KOPT-K1 (cell line): ENCODE data around the gene DUSP22.
"Not testable (repeated sequence)": the region's sequence is repeated elsewhere in the genome, so short reads cannot be mapped to it uniquely, and the experiment has no call there.

Experiments used
- H3K27ac ChIP-seq: fragments of 200-600 bp; sonication (generic); 2 replicates; pipeline ENCODE4 v1.5.1; 2016; ENCODE audit warnings: antibody characterized with exemption, mild to moderate bottlenecking, low read depth, low read length; ENCODE audit not compliant: poor library complexity, severe bottlenecking
- H3K36me3 ChIP-seq: fragments of 200-600 bp; sonication (generic); 2 replicates; pipeline ENCODE4 v1.5.1; 2017; ENCODE audit warnings: antibody characterized with exemption, mild to moderate bottlenecking, low read length, moderate library complexity; ENCODE audit not compliant: insufficient read depth
- H3K9me3 ChIP-seq: fragments of 200-600 bp; sonication (generic); 2 replicates; pipeline ENCODE4 v1.5.1; 2017; ENCODE audit warnings: antibody characterized with exemption, low read length, mild to moderate bottlenecking; ENCODE audit not compliant: insufficient read depth, poor library complexity, severe bottlenecking

The DUSP22 gene

GRCh38 chr6:367891-368630, 75.8 kb downstream of the DUSP22 start:
- H3K36me3 ChIP-seq: no peaks in the 10 kb centered on the region
- H3K27ac ChIP-seq: no peak overlapping the region
- peaks cover 28% of the 10 kb centered on the region for H3K9me3 ChIP-seq

DNA sequence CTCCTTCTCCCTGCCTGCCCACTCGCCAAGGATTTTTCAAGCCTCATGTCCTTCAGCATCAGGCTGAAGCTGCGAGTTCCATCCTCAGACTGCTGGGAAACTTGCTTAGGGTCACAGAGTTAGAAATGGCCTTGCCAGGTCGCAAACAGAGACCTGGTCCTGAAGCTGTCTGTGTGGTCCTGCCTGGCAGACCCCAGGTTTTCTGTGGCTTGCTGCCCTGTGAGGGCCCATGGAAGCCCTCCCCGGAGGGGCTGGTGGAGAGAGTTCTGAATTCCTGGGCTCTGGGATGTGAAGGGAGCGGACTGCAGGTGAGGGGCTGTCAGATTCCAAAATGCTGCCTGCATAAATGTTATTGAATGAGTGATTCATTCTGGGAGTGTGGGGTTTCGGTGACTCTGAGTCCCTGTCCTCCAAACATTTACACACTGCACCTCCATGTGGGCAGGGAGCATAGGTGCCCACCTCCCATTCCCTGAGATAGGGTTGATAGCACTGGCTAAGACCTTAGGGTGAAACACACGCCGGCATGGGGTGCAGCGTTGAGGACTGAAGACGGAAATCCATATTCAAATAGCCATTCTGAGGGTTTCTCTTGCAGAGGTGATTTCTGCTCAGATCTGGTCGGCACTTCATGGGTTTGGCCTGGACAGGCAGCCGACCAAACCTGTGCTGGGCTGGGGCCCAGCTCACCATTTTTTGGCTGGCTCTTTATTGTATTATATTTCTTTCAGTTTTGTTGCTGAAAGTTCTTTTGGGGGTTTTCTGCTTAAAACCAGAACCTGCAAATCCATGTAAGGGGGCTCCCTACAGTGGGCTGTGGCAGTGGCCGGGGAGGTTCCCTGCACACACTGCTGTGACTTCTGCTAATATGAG, 77.5 kb downstream of the DUSP22 start:
- Histone ChIP-seq H3K27ac (no peak overlapping the region), H3K9me3 (peaks cover 18% of the 10 kb centered on the region), H3K36me3 (no peaks in the 10 kb centered on the region)

GRCh38 chr6:370555-370954, 78.3 kb downstream of the DUSP22 start:
- Histone ChIP-seq H3K9me3 (peaks cover 15% of the 10 kb centered on the region), H3K36me3 (no peaks in the 10 kb centered on the region), H3K27ac (no peak overlapping the region)

GRCh38 chr6:371851-372250, 79.6 kb downstream of the DUSP22 start:
- H3K36me3 ChIP-seq, H3K27ac ChIP-seq: not testable (repeated sequence)
- H3K9me3 ChIP-seq: peaks cover 15% of the 10 kb centered on the region

- peaks cover 15% of the 10 kb centered on the region for H3K9me3 ChIP-seq
- H3K27ac ChIP-seq: no peak overlapping the region
- H3K36me3 ChIP-seq: no peaks in the 10 kb centered on the region
Measured at GRCh38 chr6:372336-372911, 80.1 kb downstream of the DUSP22 start.

- H3K36me3 ChIP-seq: no peaks in the 10 kb centered on the region
- no peak overlapping the region for H3K27ac ChIP-seq
- H3K9me3 ChIP-seq: peaks cover 15% of the 10 kb centered on the region
Measured at GRCh38 chr6:373031-373430, 80.7 kb downstream of the DUSP22 start.

DNA sequence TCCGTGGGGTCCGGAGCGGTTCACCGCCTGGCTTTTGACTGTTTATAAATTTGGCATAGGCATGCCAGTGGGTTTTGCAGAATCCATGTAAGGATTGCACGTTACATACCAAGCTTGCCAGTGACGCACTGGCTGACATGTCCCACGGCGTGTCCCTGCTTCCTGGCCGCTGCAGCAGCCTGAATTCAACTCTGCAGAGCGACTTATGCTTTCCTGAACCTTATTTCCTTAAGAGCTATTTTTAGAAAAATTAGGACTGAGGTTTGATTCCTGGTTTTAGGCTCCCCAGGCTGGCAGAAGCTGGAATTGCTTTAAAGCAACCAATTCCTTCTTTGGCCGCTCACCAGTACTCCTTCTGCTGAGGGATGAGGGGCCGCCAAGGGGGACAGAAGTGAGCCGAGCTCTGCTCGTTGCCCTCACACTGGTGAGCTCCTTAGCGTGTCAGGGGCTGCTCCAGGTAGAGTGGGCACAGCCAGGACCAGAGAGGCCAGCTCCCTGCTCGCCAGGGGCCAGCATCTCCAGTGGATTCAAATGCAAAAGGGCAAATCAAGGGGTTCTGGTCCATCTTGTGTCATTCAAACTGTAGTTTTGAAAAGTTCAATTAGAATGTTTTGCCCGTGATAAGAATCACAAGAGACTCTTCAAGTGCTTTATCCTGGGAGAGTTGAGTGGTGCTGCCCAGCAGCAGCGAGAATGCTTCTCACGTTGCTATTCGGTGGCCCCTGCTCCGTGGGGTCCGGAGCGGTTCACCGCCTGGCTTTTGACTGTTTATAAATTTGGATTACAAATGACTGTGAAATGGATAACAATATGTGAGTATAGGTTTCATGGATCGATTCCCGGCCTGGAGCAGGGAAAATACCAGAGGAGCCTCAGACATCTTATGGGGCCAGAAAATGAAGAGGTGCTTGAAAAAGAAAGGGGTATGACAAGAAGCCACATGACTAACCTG, 81.8 kb downstream of the DUSP22 start:
- Histone ChIP-seq H3K9me3 (peaks cover 15% of the 10 kb centered on the region), H3K36me3 (no peaks in the 10 kb centered on the region), H3K27ac (no peak overlapping the region)

- Histone ChIP-seq H3K9me3 (peaks cover 15% of the 10 kb centered on the region), H3K27ac (no peak overlapping the region), H3K36me3 (no peaks in the 10 kb centered on the region)
Measured at GRCh38 chr6:374956-375355, 82.7 kb downstream of the DUSP22 start.

DNA sequence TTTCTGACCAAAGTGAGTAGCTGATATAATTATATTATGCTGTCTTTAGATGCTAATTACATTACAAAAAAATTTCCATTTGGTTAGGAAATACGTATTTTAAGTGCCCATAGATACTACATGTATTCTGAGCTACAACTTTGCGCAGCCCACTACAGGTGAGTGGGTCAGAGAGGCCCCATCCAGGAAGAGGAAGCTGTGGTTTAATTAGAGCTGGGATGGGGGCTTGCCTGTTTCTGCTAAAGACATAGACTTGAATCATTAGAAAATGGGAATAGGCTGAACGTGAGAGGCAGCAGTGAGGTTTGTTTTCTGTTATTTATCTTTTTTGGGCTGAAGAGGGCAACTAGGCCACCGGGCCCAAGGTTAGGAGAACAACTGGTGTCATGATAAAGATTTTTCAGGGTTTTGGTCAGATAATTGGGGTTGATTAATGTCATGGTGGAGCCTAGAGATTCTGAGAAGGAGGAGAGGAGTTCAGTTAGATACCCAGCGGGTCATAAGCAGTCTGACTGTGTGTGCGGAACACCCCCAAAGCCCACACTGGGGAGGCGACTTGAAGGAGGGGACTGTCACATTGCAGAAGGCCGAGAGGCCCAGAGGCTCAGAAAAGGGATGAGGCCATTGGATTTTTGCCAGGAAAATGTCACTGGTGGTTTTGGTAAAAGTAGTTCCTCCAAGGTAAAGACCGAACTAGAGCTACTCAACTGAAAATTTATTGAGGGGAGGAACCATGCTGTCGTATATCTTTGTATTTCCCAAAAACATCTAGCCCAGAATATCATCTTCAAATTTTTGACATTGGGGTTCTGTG, 84.7 kb downstream of the DUSP22 start:
- H3K36me3 ChIP-seq: no peaks in the 10 kb centered on the region
- peaks cover 6% of the 10 kb centered on the region for H3K9me3 ChIP-seq
- no peak overlapping the region for H3K27ac ChIP-seq

- not testable (repeated sequence) for H3K9me3 ChIP-seq, H3K36me3 ChIP-seq, H3K27ac ChIP-seq
Measured at GRCh38 chr6:377641-378020, 85.3 kb downstream of the DUSP22 start.

DNA sequence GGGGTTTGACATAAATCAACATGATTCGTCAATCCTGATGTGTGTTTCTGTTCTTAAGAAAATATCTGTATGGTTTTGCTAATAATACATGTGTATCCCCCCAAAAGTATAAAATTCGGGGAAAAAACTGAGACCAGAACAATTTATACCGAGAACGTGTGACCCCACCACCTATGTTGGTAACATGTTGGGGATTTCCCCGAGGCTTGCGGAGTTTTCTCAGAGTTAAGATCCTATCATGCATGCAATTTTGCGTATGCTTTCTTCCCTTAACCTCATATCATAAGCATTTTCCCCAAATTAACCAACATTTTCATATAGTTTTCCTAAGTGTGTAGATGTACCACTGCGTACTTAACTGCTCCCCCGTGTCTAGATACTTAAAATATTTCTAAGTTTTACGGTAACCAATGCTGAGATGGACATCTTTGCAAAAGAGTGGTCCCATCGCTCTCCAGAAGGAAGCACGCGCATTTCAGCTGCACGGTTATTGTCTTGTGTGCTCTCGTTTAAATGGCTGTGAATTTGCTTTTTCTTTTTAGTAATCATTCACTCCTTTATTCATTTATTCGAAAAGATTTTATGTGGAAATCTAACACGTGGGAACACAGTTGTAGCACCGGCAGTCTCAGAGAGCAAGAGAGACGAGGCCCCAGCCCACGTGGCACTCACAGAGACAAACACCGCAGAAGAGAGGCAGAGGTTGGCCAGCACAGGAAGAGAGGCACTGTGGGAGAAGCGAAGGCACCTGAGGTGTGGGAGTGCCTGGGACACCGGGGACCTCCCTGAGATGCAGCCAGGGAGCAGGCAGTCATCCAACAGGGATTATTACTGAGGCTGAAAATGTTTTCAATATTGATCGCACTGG, 86.0 kb downstream of the DUSP22 start:
- H3K36me3 ChIP-seq: no peaks in the 10 kb centered on the region
- no peaks in the 10 kb centered on the region for H3K9me3 ChIP-seq
- H3K27ac ChIP-seq: no peak overlapping the region

GRCh38 chr6:378958-379409, 86.7 kb downstream of the DUSP22 start:
- Histone ChIP-seq H3K9me3 (no peaks in the 10 kb centered on the region), H3K36me3 (no peaks in the 10 kb centered on the region), H3K27ac (no peak overlapping the region)

- no peaks in the 10 kb centered on the region for H3K36me3 ChIP-seq
- no peaks in the 10 kb centered on the region for H3K9me3 ChIP-seq
- H3K27ac ChIP-seq: no peak overlapping the region
Measured at GRCh38 chr6:379410-380181, 87.3 kb downstream of the DUSP22 start.
